ENCODE data around the gene MRPS22. TPM values are rescaled to one million over a fixed set of nuclear protein-coding genes. Genes with fewer than 3 reads are reported as not detected.

Gene MRPS22
- total and polyA plus RNA-seq, 9 of the 15 experiments (the other 6 are each of a cell fraction or from before 2014, with no cell fraction given) = 148 to 397 (median 229) TPM

DNA sequence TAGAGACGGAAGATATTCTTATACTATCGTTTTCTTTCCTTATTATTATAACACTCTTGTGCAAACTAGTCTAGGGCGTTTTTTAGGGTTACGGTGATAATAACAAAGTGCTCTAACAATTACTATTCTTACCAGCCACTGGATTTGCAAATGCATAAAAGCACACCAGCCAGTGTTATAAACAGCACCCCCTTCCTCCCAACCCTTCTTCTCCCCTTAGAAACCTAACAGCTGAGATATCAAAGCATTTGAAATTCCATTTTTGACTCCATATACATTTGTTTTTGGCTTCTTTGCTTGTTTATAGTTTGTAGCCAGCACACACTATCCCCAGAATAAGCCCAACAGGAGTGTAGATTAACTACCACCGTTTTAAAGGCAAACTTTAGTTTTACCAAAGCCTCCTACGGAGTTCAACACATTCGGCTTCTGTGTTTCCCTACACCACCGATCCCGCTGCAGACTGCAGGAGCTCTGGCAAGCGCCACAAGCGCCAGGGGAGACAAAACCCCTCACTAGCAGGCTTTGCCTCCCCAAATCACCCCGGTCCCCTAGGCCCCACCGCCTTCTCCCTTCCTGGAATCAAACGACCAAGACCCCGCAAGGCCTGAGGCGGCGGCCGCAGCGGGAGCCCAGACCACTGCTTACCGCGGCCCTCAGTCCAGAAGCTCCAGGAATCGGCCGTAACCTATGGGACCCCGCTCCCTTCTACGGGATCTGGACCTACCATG lies 45.2 kb downstream of the MRPS22 start:
- peak overlapping the region; percentile 89 for H2AFZ ChIP-seq (ENCODE audit: low read depth, low read length)
- peak; percentile 19 for FAIRE-seq
- no peak for TF ChIP-seq BACH1 (tag; IDR thresholded peaks at IDR 0.05)
- no peak for TF ChIP-seq MYBL2 (IDR thresholded peaks at IDR 0.05; ENCODE audit: low read depth)
- TF ChIP-seq MYBL2 (CRISPR knock-in tag; IDR thresholded peaks at IDR 0.05; ENCODE audit: borderline replicate concordance) = no peak
- TF ChIP-seq DMBX1 (CRISPR knock-in tag; IDR thresholded peaks at IDR 0.05; ENCODE audit: borderline replicate concordance) = no peak
- no peak for TF ChIP-seq SMAD4 (CRISPR knock-in tag; conservative IDR thresholded peaks at IDR 0.05)
- no peak for TF ChIP-seq SIRT6 (IDR thresholded peaks at IDR 0.05; ENCODE audit: low read depth, low read length)
- no peak for TF ChIP-seq YY1 (IDR thresholded peaks at IDR 0.05; ENCODE audit: borderline replicate concordance in 1 of 3, control insufficient read depth in 1 of 3, extremely low read depth in 1 of 3, insufficient read depth in 3 of 3, insufficient read length in 1 of 3, insufficient replicate concordance in 2 of 3, low read depth in 1 of 3, low read length in 2 of 3)
- no peak for TF ChIP-seq RFX5 (IDR thresholded peaks at IDR 0.05; ENCODE audit: low read depth, low read length)
- 0 out of 2 replicates have a peak, but pooled peaks have one; percentile 46 for TF ChIP-seq HLTF (IDR thresholded peaks at IDR 0.05)
- TF ChIP-seq ZBTB33 (CRISPR knock-in tag; IDR thresholded peaks at IDR 0.05) = no peak
- 0 out of 2 replicates have a peak, but pooled peaks have one; percentile 75 for TF ChIP-seq RREB1 (CRISPR knock-in tag; IDR thresholded peaks at IDR 0.05)
- no peak for TF ChIP-seq ZNF584 (CRISPR knock-in tag; IDR thresholded peaks at IDR 0.05; ENCODE audit: low read depth)

More for the DNA sequence above, 45.2 kb downstream of the MRPS22 start:
- peak overlapping the region; percentile 92 for H3K4me3 ChIP-seq
- H3K79me2 ChIP-seq (ENCODE audit: control insufficient read depth, insufficient read depth, low read length) = peaks cover 64% of the 10 kb centered on the region
- in situ Hi-C loops (cut with MboI) (no loop called here), intact Hi-C loops (cut with micrococcal nuclease) (no loop called here)
- BruUV-seq (replicated peaks) = TSS peak; percentile 70
- no peaks in the 10 kb centered on the region for H3K27me3 ChIP-seq (ENCODE audit: control insufficient read depth in 2 of 2, insufficient read depth in 2 of 2, low read length in 2 of 2)
- H3K4me2 ChIP-seq (ENCODE audit: insufficient read depth, low read length) = peak overlapping the region; percentile 82
- H3K9me1 ChIP-seq (ENCODE audit: control insufficient read depth, insufficient read depth, low read length) = no peaks in the 10 kb centered on the region
- 2% methylated on average over 24 of the region's 25 CpGs for WGBS (ENCODE audit: insufficient coverage, low coverage, missing lambda C conversion rate)
- POLR2A ChIA-PET = interaction anchor here (0.6 to 2.2 kb wide), 6 partner anchors 9 to 780 kb away, joined by 3 to 9 read pairs (median 4); no protein-coding TSS in a partner anchor
- DNase-seq (ENCODE audit: extremely low read depth in 1 of 4, low spot score in 3 of 4) (peak in 1 of 4 experiments; percentile 25), ATAC-seq (peak; percentile 18)
- CTCF ChIA-PET (ENCODE audit: low intra/inter-chr PET ratio) = no interaction called here
- H3K27ac ChIP-seq (ENCODE audit: extremely low read depth, low read depth, low read length) = peak overlapping the region; percentile 95
- H3K9ac ChIP-seq (ENCODE audit: insufficient read depth in 1 of 2, low read depth in 2 of 2, low read length in 2 of 2) = peak overlapping the region; percentile 99 to 100
- peaks cover 4 to 9% of the 10 kb centered on the region in 2 experiments; a peak in 2 of 5 replicates for H3K4me1 ChIP-seq (replicated peaks in 1 of 2; ENCODE audit: control insufficient read depth in 2 of 2, insufficient read depth in 2 of 2, low read length in 2 of 2)
- H3K36me3 ChIP-seq (ENCODE audit: control insufficient read depth, insufficient read depth, low read length) = peaks cover 12% of the 10 kb centered on the region; the same call in 2 of the 3 replicates
- no peaks in the 10 kb centered on the region; the same call in 1 of the 2 replicates for H4K20me1 ChIP-seq (replicated peaks; ENCODE audit: control insufficient read depth, insufficient read depth, low read length)
- H3K9me3 ChIP-seq (replicated peaks; ENCODE audit: control insufficient read depth, insufficient read depth, low read depth, low read length) = no peaks in the 10 kb centered on the region
